Hindlimb muscle (tissue), 1 donor: ENCODE results near the gene IKBKE. TPM values are rescaled to one million over a fixed set of nuclear protein-coding genes. Genes with fewer than 3 reads are reported as not detected.
"Not testable (repeated sequence)": the region's sequence is repeated elsewhere in the genome, so short reads cannot be mapped to it uniquely, and the experiment has no call there.

Experiments
- DNase-seq: peaks from one replicate; pipeline ENCODE4 v3.0.0-alpha.2; 2013
- polyA plus RNA-seq: library from polyadenylated mRNA; unstranded; fragments of 120-200 nt; gene quantifications from one replicate; pipeline ENCODE4 v1.2.1, GENCODE V29; 2013; ENCODE audit not compliant: insufficient read length

IKBKE gene
- polyA plus RNA-seq, 1 donor = 3.1 TPM

GRCh38 chr1:206476591-206476990 is 6.3 kb downstream of the IKBKE start:
- no peak for DNase-seq

GRCh38 chr1:206477110-206477509 is 6.8 kb downstream of the IKBKE start:
- no peak for DNase-seq

GRCh38 chr1:206477581-206478380 is 7.5 kb downstream of the IKBKE start:
- DNase-seq = no peak

GRCh38 chr1:206478746-206479145 is 8.5 kb downstream of the IKBKE start:
- DNase-seq = no peak

GRCh38 chr1:206479183-206480125 is 9.2 kb downstream of the IKBKE start:
- DNase-seq = peak; percentile 68

- no peak for DNase-seq
These were observed 9.9 kb downstream of the IKBKE start for GRCh38 chr1:206480211-206480610.

GRCh38 chr1:206482611-206483010 is 12.3 kb downstream of the IKBKE start:
- no peak for DNase-seq

- DNase-seq = not testable (repeated sequence)
These were observed 13.6 kb downstream of the IKBKE start for GRCh38 chr1:206483864-206484263.

- DNase-seq = no peak
These were observed 14.6 kb downstream of the IKBKE start for GRCh38 chr1:206484901-206485300.

GRCh38 chr1:206486995-206487788 is 16.9 kb downstream of the IKBKE start:
- no peak for DNase-seq

GRCh38 chr1:206487970-206488369 is 17.7 kb downstream of the IKBKE start:
- DNase-seq = no peak

- DNase-seq = no peak
These were observed 18.2 kb downstream of the IKBKE start for GRCh38 chr1:206488466-206488865.

GRCh38 chr1:206489980-206490770 is 19.9 kb downstream of the IKBKE start:
- peak; percentile 70 for DNase-seq

GRCh38 chr1:206490771-206491405 is 20.6 kb downstream of the IKBKE start:
- DNase-seq = no peak

- no peak for DNase-seq
These were observed 21.3 kb downstream of the IKBKE start for GRCh38 chr1:206491616-206492015.

GRCh38 chr1:206492589-206492988 is 22.3 kb downstream of the IKBKE start:
- no peak for DNase-seq

- no peak for DNase-seq
These were observed 23.0 kb downstream of the IKBKE start for GRCh38 chr1:206493279-206493678.

GRCh38 chr1:206495011-206495461 is 24.8 kb downstream of the IKBKE start:
- no peak for DNase-seq

GRCh38 chr1:206495493-206496046 is 25.3 kb downstream of the IKBKE start:
- no peak for DNase-seq

GRCh38 chr1:206496131-206496793 is 26.0 kb downstream of the IKBKE start:
- DNase-seq = no peak
